H9 (cell line): ENCODE measurements around the gene GARRE1. TPM values are rescaled to one million over a fixed set of nuclear protein-coding genes. Genes with fewer than 3 reads are reported as not detected.

Source experiments
- DNase-seq: peaks from one replicate; pipeline ENCODE4 v3.0.0-alpha.2; 2017
- H2AFZ ChIP-seq: one replicate; pipeline ENCODE4 v1.6.1; 2013; ENCODE audit warnings: mild to moderate bottlenecking, low read length, control low read depth, moderate library complexity
- H2AK5ac ChIP-seq: 2 replicates; pipeline ENCODE4 v1.6.1; 2013; ENCODE audit warnings: low read length, control low read depth, mixed read lengths; ENCODE audit not compliant: insufficient read length
- H2BK120ac ChIP-seq: one replicate; pipeline ENCODE4 v1.6.1; 2013; ENCODE audit warnings: low read depth, mild to moderate bottlenecking, low read length, control low read depth, inconsistent platforms; ENCODE audit not compliant: poor library complexity, severe bottlenecking
- H2BK12ac ChIP-seq: 2 replicates; pipeline ENCODE4 v1.6.1; 2013; ENCODE audit warnings: low read length, control low read depth, mixed read lengths, low read depth; ENCODE audit not compliant: insufficient read length
- H2BK15ac ChIP-seq: 2 replicates; pipeline ENCODE4 v1.6.1; 2013; ENCODE audit warnings: low read depth, low read length, control low read depth
- H2BK20ac ChIP-seq: one replicate; pipeline ENCODE4 v1.6.1; 2013; ENCODE audit warnings: low read depth, mild to moderate bottlenecking, low read length, control low read depth, inconsistent platforms; ENCODE audit not compliant: poor library complexity, severe bottlenecking
- H2BK5ac ChIP-seq: 2 replicates; pipeline ENCODE4 v1.6.1; 2013; ENCODE audit warnings: low read length, control low read depth, mixed read lengths; ENCODE audit not compliant: insufficient read length
- H3K14ac ChIP-seq: 2 replicates; pipeline ENCODE4 v1.6.1; 2013; ENCODE audit warnings: low read length, control low read depth; ENCODE audit not compliant: insufficient read depth
- H3K18ac ChIP-seq: 2 replicates; pipeline ENCODE4 v1.6.1; 2013; ENCODE audit warnings: low read depth, mild to moderate bottlenecking, mixed read lengths, low read length, control low read depth; ENCODE audit not compliant: insufficient read length
- H3K23ac ChIP-seq: 2 replicates; pipeline ENCODE4 v1.6.1; 2013; ENCODE audit warnings: low read length, control low read depth, mixed read lengths, low read depth; ENCODE audit not compliant: insufficient read length
- H3K23me2 ChIP-seq: 2 replicates; pipeline ENCODE4 v1.6.1; 2013; ENCODE audit warnings: low read depth, mild to moderate bottlenecking, mixed read lengths, low read length, control low read depth; ENCODE audit not compliant: insufficient read length, poor library complexity, severe bottlenecking
- H3K27ac ChIP-seq: 2 replicates; pipeline ENCODE4 v1.5.1; 2013; ENCODE audit warnings: low read length, control low read depth, mixed read lengths, low read depth; ENCODE audit not compliant: insufficient read length
- H3K27me3 ChIP-seq: 2 replicates; pipeline ENCODE4 v1.6.1; 2013; ENCODE audit warnings: low read length, control low read depth, inconsistent platforms; ENCODE audit not compliant: insufficient read depth
- H3K4ac ChIP-seq: 2 replicates; pipeline ENCODE4 v1.6.1; 2013; ENCODE audit warnings: low read depth, mild to moderate bottlenecking, control low read depth, inconsistent platforms, low read length, moderate library complexity
- H3K4me1 ChIP-seq: 2 replicates; pipeline ENCODE4 v1.6.1; 2013; ENCODE audit warnings: low read length, control low read depth, inconsistent platforms; ENCODE audit not compliant: insufficient read depth
- H3K4me2 ChIP-seq: 2 replicates; pipeline ENCODE4 v1.6.1; 2013; ENCODE audit warnings: low read length, control low read depth, mixed read lengths; ENCODE audit not compliant: insufficient read length, insufficient read depth
- H3K56ac ChIP-seq: 2 replicates; pipeline ENCODE4 v1.6.1; 2013; ENCODE audit warnings: low read depth, mild to moderate bottlenecking, mixed read lengths, low read length, control low read depth; ENCODE audit not compliant: insufficient read length
- H3K79me1 ChIP-seq: 2 replicates; pipeline ENCODE4 v1.6.1; 2013; ENCODE audit warnings: low read depth, mild to moderate bottlenecking, moderate library complexity, low read length, control low read depth, inconsistent platforms; ENCODE audit not compliant: insufficient read depth, poor library complexity, severe bottlenecking
- H3K79me2 ChIP-seq: 2 replicates; pipeline ENCODE4 v1.6.1; 2013; ENCODE audit warnings: low read length, control low read depth, inconsistent platforms; ENCODE audit not compliant: insufficient read depth
- H3K9ac ChIP-seq: 2 replicates; pipeline ENCODE4 v1.6.1; 2013; ENCODE audit warnings: low read length, control low read depth, mixed read lengths; ENCODE audit not compliant: insufficient read length; ENCODE audit errors: extremely low read depth
- H3K9me3 ChIP-seq: one replicate; pipeline ENCODE4 v1.6.1; 2013; ENCODE audit warnings: low read depth, low read length, inconsistent platforms; ENCODE audit not compliant: control insufficient read depth
- H3T11ph ChIP-seq: one replicate; pipeline ENCODE4 v1.6.1; 2013; ENCODE audit warnings: mild to moderate bottlenecking, low read length, control low read depth, inconsistent platforms
- H4K20me1 ChIP-seq: one replicate; pipeline ENCODE4 v1.6.1; 2013; ENCODE audit not compliant: control insufficient read depth, insufficient read length, insufficient read depth
- H4K5ac ChIP-seq: 2 replicates; pipeline ENCODE4 v1.6.1; 2013; ENCODE audit warnings: low read depth, mild to moderate bottlenecking, mixed read lengths, low read length, control low read depth; ENCODE audit not compliant: insufficient read length
- H4K8ac ChIP-seq: replicated peaks from 2 replicates; pipeline ENCODE4 v1.6.1; 2013; ENCODE audit warnings: low read length, control low read depth, mixed read lengths, low read depth; ENCODE audit not compliant: insufficient read length
- H4K91ac ChIP-seq: 2 replicates; pipeline ENCODE4 v1.6.1; 2013; ENCODE audit warnings: low read depth, mild to moderate bottlenecking, moderate library complexity, mixed read lengths, low read length, control low read depth; ENCODE audit not compliant: insufficient read length
- H3K27ac Mint-ChIP-seq, 3 experiments: 2 replicates in 2 of 3; 3 replicates in 1 of 3; pipeline ENCODE4 v1.8.0; 2020 to 2021; ENCODE audit warnings: mixed read lengths in 3 of 3, mild to moderate bottlenecking in 1 of 3, moderate library complexity in 1 of 3
- H3K27me3 Mint-ChIP-seq: 2 replicates; pipeline ENCODE4 v1.8.0; 2021; ENCODE audit warnings: low read depth, mild to moderate bottlenecking, moderate library complexity, mixed read lengths
- H3K36me3 Mint-ChIP-seq, 3 experiments: 2 replicates in 2 of 3; 3 replicates in 1 of 3; pipeline ENCODE4 v1.8.0; 2020 to 2021; ENCODE audit warnings: low read depth in 3 of 3, mixed read lengths in 3 of 3; ENCODE audit not compliant: insufficient read depth in 1 of 3
- H3K4me1 Mint-ChIP-seq, 2 experiments: 2 replicates each; pipeline ENCODE4 v1.8.0; 2020; ENCODE audit warnings: mixed read lengths in 2 of 2
- H3K4me3 Mint-ChIP-seq, 2 experiments: 2 replicates in 1 of 2; 3 replicates in 1 of 2; pipeline ENCODE4 v1.8.0; 2020 to 2021; ENCODE audit warnings: mild to moderate bottlenecking in 2 of 2, mixed read lengths in 2 of 2, moderate library complexity in 1 of 2
- H3K9me3 Mint-ChIP-seq, 2 experiments: 2 replicates in 1 of 2; 3 replicates in 1 of 2; pipeline ENCODE4 v1.8.0; 2020; ENCODE audit warnings: mild to moderate bottlenecking in 2 of 2, mixed read lengths in 2 of 2, moderate library complexity in 1 of 2
- CTCF ChIP-seq: fragments of 200-600 bp; sonication (generic); conservative IDR thresholded peaks from 3 replicates; pipeline ENCODE4 v1.8.0; 2021; ENCODE audit warnings: antibody characterized with exemption, mild to moderate bottlenecking
- WGBS: extraction: QIAGEN DNeasy Blood & Tissue Kit; methylation state at CpG from one replicate; pipeline ENCODE4 v1.1.7; 2013; ENCODE audit warnings: missing lambda C conversion rate, low lambda C conversion rate, mixed read lengths; ENCODE audit not compliant: insufficient read length; ENCODE audit errors: extremely low coverage; 5-methylcytosine and 5-hydroxymethylcytosine counted together
- total RNA-seq: library from RNA; stranded (reverse); gene quantifications from 2 replicates; pipeline ENCODE4 v1.2.1, GENCODE V29; 2021

The GARRE1 gene
- total RNA-seq, 1 experiment from 2014 or later: 24.1 TPM

DNA sequence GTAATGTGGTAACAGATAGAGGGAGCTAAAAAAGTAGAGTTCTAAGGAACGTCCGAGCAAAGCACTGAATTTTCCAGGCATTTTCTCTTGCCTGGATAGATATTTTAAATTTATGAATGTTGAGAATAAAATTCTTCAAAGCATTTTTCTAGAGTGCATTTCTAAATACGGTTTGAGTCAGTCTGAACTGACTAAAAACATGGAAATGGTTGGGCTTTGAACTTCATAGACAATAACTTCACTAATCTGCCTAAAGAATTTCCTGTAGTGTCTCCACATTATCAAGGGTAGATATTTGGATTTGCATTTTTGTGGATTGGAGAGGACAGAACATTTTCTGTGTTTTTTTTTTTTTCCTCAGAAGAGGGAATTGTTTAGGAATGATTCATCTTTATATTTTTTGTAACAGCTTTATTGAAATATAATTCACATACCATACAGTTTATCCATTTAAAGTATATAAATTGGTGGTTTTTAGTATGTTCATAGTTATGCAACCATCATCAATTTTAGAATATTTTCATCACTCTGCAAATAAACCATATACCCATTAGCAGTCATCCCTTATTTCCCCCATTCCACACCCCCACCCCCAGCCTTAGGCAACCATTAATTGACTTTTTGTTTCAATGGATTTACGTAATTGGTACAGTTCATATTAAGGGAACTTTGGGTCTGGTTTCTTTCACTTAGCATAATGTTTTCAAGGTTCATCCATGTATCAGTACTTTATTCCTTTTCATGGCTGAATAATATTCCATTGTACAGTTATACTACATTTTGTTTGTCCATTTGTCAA is 20.7 kb downstream of the GARRE1 start:
- H3K9ac ChIP-seq: no peak overlapping the region
- Mint-ChIP-seq H3K36me3 (peaks cover 2 to 8% (median 6%) of the 10 kb centered on the region in 3 experiments; a peak in 5 of 7 replicates), H3K4me1 (peaks cover 12% of the 10 kb centered on the region in 2 experiments), H3K4me3 (no peak overlapping the region), H3K27ac (peak overlapping the region in 2 of 3 experiments; percentile 3 to 71; a peak in 3 of 7 replicates), H3K27me3 (no peaks in the 10 kb centered on the region), H3K9me3 (no peaks in the 10 kb centered on the region)
- no peak overlapping the region for H3K14ac ChIP-seq
- no peak overlapping the region for H2AK5ac ChIP-seq
- H4K20me1 ChIP-seq: no peaks in the 10 kb centered on the region
- H4K8ac ChIP-seq: no peak overlapping the region
- H3K9me3 ChIP-seq: no peaks in the 10 kb centered on the region
- H3K4me2 ChIP-seq: no peak overlapping the region
- no peak overlapping the region for H2AFZ ChIP-seq
- no peak overlapping the region for H3T11ph ChIP-seq
- H2BK12ac ChIP-seq: no peak overlapping the region
- H3K4me1 ChIP-seq: no peaks in the 10 kb centered on the region
- H3K79me1 ChIP-seq: no peaks in the 10 kb centered on the region
- no peak overlapping the region for H4K91ac ChIP-seq
- H3K27me3 ChIP-seq: no peaks in the 10 kb centered on the region
- H2BK120ac ChIP-seq: no peak overlapping the region
- no peak for DNase-seq
- no CpG with 5 or more reads among the region's 4 CpGs for WGBS
- TF ChIP-seq CTCF: no peak
- no peak overlapping the region for H2BK15ac ChIP-seq
- no peak overlapping the region for H2BK20ac ChIP-seq
- no peak overlapping the region for H3K23ac ChIP-seq
- H3K23me2 ChIP-seq: no peaks in the 10 kb centered on the region
- H2BK5ac ChIP-seq: no peak overlapping the region
- no peak overlapping the region for H3K18ac ChIP-seq
- no peak overlapping the region for H3K4ac ChIP-seq
- no peak overlapping the region for H4K5ac ChIP-seq
- no peak overlapping the region for H3K27ac ChIP-seq
- no peaks in the 10 kb centered on the region; the same call in none of the 2 replicates for H3K79me2 ChIP-seq
- H3K56ac ChIP-seq: no peak overlapping the region
